GM18505 (cell line): ENCODE measurements around the gene NATD1.

ENCODE experiments used
- ATAC-seq: cut with Tn5 transposase; IDR thresholded peaks from one replicate; pipeline ENCODE4 v1.9.1; 2021; ENCODE audit not compliant: unreplicated experiment
- POLR2A ChIP-seq: IDR thresholded peaks from 4 replicates; pipeline ENCODE4 v1.6.1; 2011; ENCODE audit warnings: borderline replicate concordance; ENCODE audit not compliant: insufficient read depth, insufficient read length; ENCODE audit errors: extremely low read depth

Gene NATD1

GRCh38 chr17:21252796-21253645 lies at the start of gene NATD1:
Gene NATD1, minus strand, starts transcription at chr17:21253410. Its CDS starts 146 bp downstream, at chr17:21253264.
- no peak for TF ChIP-seq POLR2A
- ATAC-seq = peak; percentile 66

- TF ChIP-seq POLR2A = no peak
- no peak for ATAC-seq
These were observed 48.7 kb upstream of the NATD1 start for GRCh38 chr17:21301593-21302550.

GRCh38 chr17:21300601-21301571 lies 47.7 kb upstream of the NATD1 start:
- TF ChIP-seq POLR2A = no peak
- no peak for ATAC-seq

- no peak for ATAC-seq
- TF ChIP-seq POLR2A = no peak
These were observed 46.9 kb upstream of the NATD1 start for GRCh38 chr17:21299981-21300600.

- TF ChIP-seq POLR2A = no peak
These were observed 45.8 kb upstream of the NATD1 start for GRCh38 chr17:21298983-21299519.

GRCh38 chr17:21298056-21298982 lies 45.1 kb upstream of the NATD1 start:
- ATAC-seq = no peak
- TF ChIP-seq POLR2A = no peak

More at GRCh38 chr17:21298983-21299519, 45.8 kb upstream of the NATD1 start:
- no peak for ATAC-seq

GRCh38 chr17:21297597-21297996 lies 44.4 kb upstream of the NATD1 start:
- no peak for TF ChIP-seq POLR2A
- ATAC-seq = no peak

GRCh38 chr17:21297026-21297520 lies 43.9 kb upstream of the NATD1 start:
- no peak for TF ChIP-seq POLR2A
- ATAC-seq = no peak

GRCh38 chr17:21296097-21297025 lies 43.2 kb upstream of the NATD1 start:
- no peak for TF ChIP-seq POLR2A
- ATAC-seq = no peak
